BLaER1 (cell line): ENCODE results near the gene BHMT2.

ENCODE experiments used
- H3K27ac ChIP-seq: shearing (Covaris generic); formaldehyde crosslinking; 2 replicates; pipeline ENCODE4 v1.8.1; 2022
- H3K27me3 ChIP-seq: shearing (Covaris generic); formaldehyde crosslinking; 2 replicates; pipeline ENCODE4 v1.8.1; 2022
- H3K36me3 ChIP-seq: shearing (Covaris generic); formaldehyde crosslinking; 2 replicates; pipeline ENCODE4 v1.8.1; 2022
- H3K4me1 ChIP-seq: shearing (Covaris generic); formaldehyde crosslinking; 2 replicates; pipeline ENCODE4 v1.8.1; 2022
- H3K4me2 ChIP-seq: shearing (Covaris generic); formaldehyde crosslinking; 2 replicates; pipeline ENCODE4 v1.8.1; 2022
- H3K4me3 ChIP-seq: shearing (Covaris generic); formaldehyde crosslinking; 2 replicates; pipeline ENCODE4 v1.8.1; 2022
- H3K9ac ChIP-seq: shearing (Covaris generic); formaldehyde crosslinking; 2 replicates; pipeline ENCODE4 v1.8.1; 2022
- H3K9me3 ChIP-seq: shearing (Covaris generic); formaldehyde crosslinking; 2 replicates; pipeline ENCODE4 v1.8.1; 2022
- H4K20me1 ChIP-seq: shearing (Covaris generic); formaldehyde crosslinking; 2 replicates; pipeline ENCODE4 v1.8.1; 2022
- Cebpa-rat ChIP-seq: shearing (Covaris generic); IDR thresholded peaks from 2 replicates; pipeline ENCODE4 v1.8.1; 2022

Gene BHMT2

DNA sequence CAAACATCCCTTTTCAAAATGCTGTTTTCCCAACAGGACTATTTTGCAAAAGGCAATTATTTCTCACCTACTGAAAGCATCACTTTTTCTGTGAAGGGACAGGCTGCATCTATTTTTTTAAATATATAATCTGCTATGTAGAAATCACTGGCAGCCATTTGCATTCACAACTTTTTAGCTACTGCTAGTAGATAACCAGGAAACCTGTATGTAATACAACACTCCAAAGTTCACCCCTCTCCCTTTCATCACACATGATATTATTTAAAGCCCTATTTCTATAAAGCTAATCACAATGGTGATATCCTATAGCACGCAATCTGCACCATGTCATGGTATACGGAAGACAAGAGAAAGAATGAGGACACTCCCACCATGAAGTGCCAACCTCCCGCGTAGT is 9.9 kb upstream of the BHMT2 start:
- Histone ChIP-seq H3K9me3 (no peaks in the 10 kb centered on the region), H3K4me2 (no peak overlapping the region), H3K27me3 (no peaks in the 10 kb centered on the region), H3K4me1 (no peaks in the 10 kb centered on the region), H3K9ac (no peak overlapping the region), H4K20me1 (no peaks in the 10 kb centered on the region), H3K4me3 (no peak overlapping the region), H3K27ac (no peak overlapping the region), H3K36me3 (no peaks in the 10 kb centered on the region)
- TF ChIP-seq Cebpa-rat = no peak

- TF ChIP-seq Cebpa-rat = no peak
- H3K4me3 ChIP-seq = no peak overlapping the region
- no peaks in the 10 kb centered on the region for H3K4me1 ChIP-seq
- no peaks in the 10 kb centered on the region for H4K20me1 ChIP-seq
- H3K4me2 ChIP-seq = no peak overlapping the region
- no peaks in the 10 kb centered on the region for H3K36me3 ChIP-seq
- no peak overlapping the region for H3K27ac ChIP-seq
- H3K27me3 ChIP-seq = no peaks in the 10 kb centered on the region
- no peak overlapping the region for H3K9ac ChIP-seq
- H3K9me3 ChIP-seq = no peaks in the 10 kb centered on the region
Observed at GRCh38 chr5:79062436-79062835, 7.1 kb upstream of the BHMT2 start.

- Histone ChIP-seq H3K36me3 (no peaks in the 10 kb centered on the region), H3K27me3 (no peaks in the 10 kb centered on the region), H3K4me2 (no peak overlapping the region), H3K9ac (no peak overlapping the region), H3K4me3 (no peak overlapping the region), H4K20me1 (no peaks in the 10 kb centered on the region), H3K27ac (no peak overlapping the region), H3K9me3 (peaks cover 18% of the 10 kb centered on the region), H3K4me1 (no peaks in the 10 kb centered on the region)
- no peak for TF ChIP-seq Cebpa-rat
Observed at GRCh38 chr5:79070350-79070667, 742 bp downstream of the BHMT2 start.

- no peak overlapping the region for H3K4me2 ChIP-seq
- H3K36me3 ChIP-seq = no peaks in the 10 kb centered on the region
- no peak for TF ChIP-seq Cebpa-rat
- no peak overlapping the region for H3K27ac ChIP-seq
- peaks cover 12% of the 10 kb centered on the region for H3K9me3 ChIP-seq
- H3K4me1 ChIP-seq = no peaks in the 10 kb centered on the region
- H3K27me3 ChIP-seq = no peaks in the 10 kb centered on the region
- H3K4me3 ChIP-seq = no peak overlapping the region
- H4K20me1 ChIP-seq = no peaks in the 10 kb centered on the region
- H3K9ac ChIP-seq = no peak overlapping the region
Observed at GRCh38 chr5:79074641-79075040, 5.1 kb downstream of the BHMT2 start.

DNA sequence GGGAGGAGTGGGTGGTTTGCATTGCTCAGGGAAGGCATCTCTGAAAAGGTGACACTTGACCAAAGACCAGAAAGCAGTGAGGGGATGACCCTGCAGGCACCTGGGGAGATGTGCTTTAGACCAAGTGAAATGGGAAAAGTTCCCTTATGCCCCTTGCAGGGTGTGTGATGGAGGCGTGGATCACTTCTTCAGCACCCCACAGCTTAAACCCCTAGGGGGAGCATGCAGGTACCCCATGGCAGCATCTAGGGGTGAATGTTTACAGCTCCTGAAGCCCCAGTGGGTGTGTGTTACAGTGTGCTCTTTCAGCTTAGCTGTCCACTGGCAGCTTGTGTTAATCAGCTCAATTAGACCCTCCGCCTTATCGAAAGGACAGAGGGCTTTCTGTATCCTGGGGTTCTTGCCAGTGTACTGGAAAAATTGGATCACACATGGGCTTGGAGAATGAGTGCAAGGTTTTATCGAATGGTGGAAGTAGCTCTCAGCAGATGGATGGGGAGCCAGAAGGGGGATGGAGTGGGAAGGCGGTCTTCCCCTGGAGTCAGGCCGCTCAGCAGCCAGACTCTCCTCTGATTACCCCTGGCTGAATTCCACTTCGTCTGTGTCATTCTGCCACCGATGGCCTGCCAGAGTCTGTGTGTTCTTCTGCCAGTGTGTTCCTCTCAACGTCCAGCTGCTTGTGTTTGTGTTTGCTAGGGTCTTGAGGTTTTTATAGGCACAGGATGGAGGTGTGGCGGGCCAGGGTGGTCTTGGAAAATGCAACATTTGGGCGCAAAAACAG is 6.3 kb downstream of the BHMT2 start:
- H3K27me3 ChIP-seq = no peaks in the 10 kb centered on the region
- TF ChIP-seq Cebpa-rat = no peak
- H3K4me3 ChIP-seq = no peak overlapping the region
- H3K4me2 ChIP-seq = no peak overlapping the region
- no peaks in the 10 kb centered on the region for H3K36me3 ChIP-seq
- no peak overlapping the region for H3K27ac ChIP-seq
- H4K20me1 ChIP-seq = no peaks in the 10 kb centered on the region
- no peaks in the 10 kb centered on the region for H3K4me1 ChIP-seq
- no peak overlapping the region for H3K9ac ChIP-seq
- H3K9me3 ChIP-seq = peaks cover 8% of the 10 kb centered on the region

GRCh38 chr5:79076819-79077218 is 7.3 kb downstream of the BHMT2 start:
- Histone ChIP-seq H4K20me1 (no peaks in the 10 kb centered on the region), H3K4me3 (no peak overlapping the region), H3K36me3 (no peaks in the 10 kb centered on the region), H3K4me1 (no peaks in the 10 kb centered on the region), H3K9me3 (peaks cover 8% of the 10 kb centered on the region), H3K27me3 (no peaks in the 10 kb centered on the region), H3K27ac (no peak overlapping the region), H3K4me2 (no peak overlapping the region), H3K9ac (no peak overlapping the region)
- no peak for TF ChIP-seq Cebpa-rat

DNA sequence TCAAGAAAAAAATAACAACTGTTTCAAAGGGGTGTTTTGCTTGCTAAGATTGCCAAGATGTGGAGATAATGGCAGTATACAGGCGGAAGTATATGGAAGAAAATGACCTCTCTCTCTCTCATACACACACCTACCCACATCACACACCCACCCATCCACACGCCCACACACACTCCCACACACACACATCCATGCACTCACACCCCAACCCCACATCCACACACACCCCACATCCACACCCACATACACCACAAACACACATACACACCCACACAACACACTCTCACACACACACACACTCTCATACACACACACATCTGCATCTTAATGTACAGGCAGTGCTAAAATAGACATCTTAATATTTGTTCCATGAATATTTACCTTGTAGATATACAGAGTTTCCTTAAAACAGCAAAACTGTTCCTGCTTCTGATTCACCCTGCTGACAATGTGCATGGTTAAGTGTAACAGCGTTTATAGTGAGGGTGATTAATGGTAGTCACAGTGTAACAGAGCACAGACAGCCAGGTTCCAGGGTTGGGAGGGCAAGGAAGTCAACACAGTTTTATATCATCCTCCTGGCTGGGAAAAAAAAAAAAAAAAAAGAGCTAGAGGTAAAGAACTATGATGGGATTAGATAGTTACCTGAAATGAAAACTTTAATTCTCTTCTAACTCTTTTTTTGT is 8.3 kb downstream of the BHMT2 start:
- H3K4me2 ChIP-seq = no peak overlapping the region
- H3K9me3 ChIP-seq = peaks cover 8% of the 10 kb centered on the region
- no peak for TF ChIP-seq Cebpa-rat
- no peaks in the 10 kb centered on the region for H4K20me1 ChIP-seq
- no peak overlapping the region for H3K9ac ChIP-seq
- no peaks in the 10 kb centered on the region for H3K36me3 ChIP-seq
- H3K27me3 ChIP-seq = no peaks in the 10 kb centered on the region
- no peaks in the 10 kb centered on the region for H3K4me1 ChIP-seq
- no peak overlapping the region for H3K27ac ChIP-seq
- H3K4me3 ChIP-seq = no peak overlapping the region

DNA sequence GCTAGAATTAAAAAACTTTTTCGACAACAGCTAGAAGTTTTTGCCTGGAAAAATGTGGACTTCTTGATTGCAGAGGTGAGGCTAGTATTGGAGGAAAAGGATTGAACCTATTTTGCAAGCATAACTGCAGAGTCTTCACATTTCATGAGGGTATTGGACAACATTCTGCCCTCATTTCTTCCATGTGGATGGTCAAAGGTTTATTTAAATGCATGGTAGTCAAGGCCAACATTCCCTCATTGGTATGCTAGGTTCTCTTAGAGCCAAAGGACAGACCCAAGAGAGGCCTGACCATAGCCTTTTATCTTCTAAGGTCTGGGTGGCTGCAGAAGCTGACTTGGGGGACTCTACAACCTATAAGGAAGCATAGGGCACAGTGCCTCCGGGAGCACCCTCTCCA is 11.2 kb downstream of the BHMT2 start:
- Histone ChIP-seq H3K4me3 (no peak overlapping the region), H4K20me1 (no peaks in the 10 kb centered on the region), H3K27ac (no peak overlapping the region), H3K27me3 (no peaks in the 10 kb centered on the region), H3K9ac (no peak overlapping the region), H3K4me1 (no peaks in the 10 kb centered on the region), H3K4me2 (no peak overlapping the region), H3K36me3 (no peaks in the 10 kb centered on the region), H3K9me3 (no peaks in the 10 kb centered on the region)
- TF ChIP-seq Cebpa-rat = no peak

DNA sequence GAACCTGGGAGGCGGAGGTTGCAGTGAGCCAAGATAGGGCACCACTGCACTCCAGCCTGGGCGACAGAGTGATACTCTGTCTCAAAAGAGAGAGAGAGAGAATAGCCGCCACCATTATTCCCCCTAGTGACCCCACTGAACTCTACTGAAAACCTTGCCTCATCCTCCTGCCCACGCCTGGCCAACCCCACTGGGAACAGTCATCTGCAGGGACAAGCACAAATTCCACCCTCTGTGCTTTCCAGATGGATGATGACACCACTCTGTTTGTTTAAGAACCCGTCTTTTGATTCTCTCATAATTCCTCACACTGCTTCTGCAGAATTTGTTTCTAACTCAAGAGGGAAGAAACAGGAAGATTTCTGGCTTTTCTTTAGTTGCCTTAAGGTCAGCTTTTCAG is 12.2 kb downstream of the BHMT2 start:
- H3K27me3 ChIP-seq = no peaks in the 10 kb centered on the region
- no peaks in the 10 kb centered on the region for H3K36me3 ChIP-seq
- no peak for TF ChIP-seq Cebpa-rat
- H3K4me2 ChIP-seq = no peak overlapping the region
- no peak overlapping the region for H3K27ac ChIP-seq
- no peaks in the 10 kb centered on the region for H3K9me3 ChIP-seq
- no peak overlapping the region for H3K9ac ChIP-seq
- no peak overlapping the region for H3K4me3 ChIP-seq
- H4K20me1 ChIP-seq = no peaks in the 10 kb centered on the region
- H3K4me1 ChIP-seq = no peaks in the 10 kb centered on the region

- no peak overlapping the region for H3K27ac ChIP-seq
- H3K27me3 ChIP-seq = no peaks in the 10 kb centered on the region
- H3K9me3 ChIP-seq = no peaks in the 10 kb centered on the region
- H3K9ac ChIP-seq = no peak overlapping the region
- H3K4me1 ChIP-seq = no peaks in the 10 kb centered on the region
- no peaks in the 10 kb centered on the region for H3K36me3 ChIP-seq
- H3K4me2 ChIP-seq = no peak overlapping the region
- TF ChIP-seq Cebpa-rat = no peak
- no peak overlapping the region for H3K4me3 ChIP-seq
- no peaks in the 10 kb centered on the region for H4K20me1 ChIP-seq
Observed at GRCh38 chr5:79086116-79086515, 16.5 kb downstream of the BHMT2 start.

DNA sequence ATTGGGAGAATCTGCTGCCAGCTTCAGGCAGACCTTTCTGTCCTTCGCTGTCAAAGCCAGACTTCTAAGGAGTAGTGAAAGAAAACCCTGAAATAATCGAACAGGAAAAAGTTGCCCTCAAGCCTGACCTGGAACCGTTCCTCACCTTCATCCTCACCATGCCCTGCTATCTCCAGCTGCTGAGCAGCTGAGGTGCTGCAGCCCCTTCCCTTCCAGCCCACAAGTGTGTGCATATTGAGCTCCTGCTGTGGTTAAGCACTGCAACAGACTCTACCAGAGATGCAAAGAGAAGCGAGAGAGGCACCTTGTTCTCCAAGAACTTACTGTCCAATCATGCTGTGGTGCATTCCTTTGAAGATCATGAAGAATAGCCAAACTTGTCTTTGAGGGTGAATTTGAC is 18.9 kb downstream of the BHMT2 start:
- TF ChIP-seq Cebpa-rat = no peak
- Histone ChIP-seq H3K9me3 (no peaks in the 10 kb centered on the region), H3K36me3 (no peaks in the 10 kb centered on the region), H3K27ac (no peak overlapping the region), H3K4me3 (no peak overlapping the region), H3K4me2 (no peak overlapping the region), H3K27me3 (no peaks in the 10 kb centered on the region), H3K4me1 (no peaks in the 10 kb centered on the region), H4K20me1 (no peaks in the 10 kb centered on the region), H3K9ac (no peak overlapping the region)
